ENCODE results near the gene APBB2.

The APBB2 gene

GRCh38 chr4:41214136-41214824 lies at the start of gene APBB2:
TSS of gene APBB2 (minus strand) at chr4:41214542. CDS start at chr4:41033254, 181,288 bp downstream.
- Histone ChIP-seq H3K4me1 (peaks cover 37% of the 10 kb centered on the region), H3K9me3 (no peaks in the 10 kb centered on the region), H3K9ac (peak within 1 kb of the TSS; percentile 79), H3K27ac (peak within 1 kb of the TSS; percentile 74), H4K20me1 (peaks cover 29% of the 10 kb centered on the region), H3K36me3 (no peaks in the 10 kb centered on the region), H3K4me2 (peak within 1 kb of the TSS; percentile 90), H3K27me3 (peaks cover 17% of the 10 kb centered on the region), H3K4me3 (peak within 1 kb of the TSS; percentile 92)
- no peak for TF ChIP-seq Cebpa-rat (IDR thresholded peaks at IDR 0.05)

GRCh38 chr4:41262198-41262597 lies 47.9 kb upstream of the APBB2 start:
- H3K9me3 ChIP-seq, result peaks cover 7% of the 10 kb centered on the region
- no peak for TF ChIP-seq Cebpa-rat (IDR thresholded peaks at IDR 0.05)
- H3K27ac ChIP-seq, result no peak overlapping the region
- H4K20me1 ChIP-seq, result no peaks in the 10 kb centered on the region
- H3K4me2 ChIP-seq, result no peak overlapping the region
- no peaks in the 10 kb centered on the region for H3K27me3 ChIP-seq
- no peak overlapping the region for H3K4me3 ChIP-seq
- no peak overlapping the region for H3K9ac ChIP-seq
- peaks cover 64% of the 10 kb centered on the region for H3K36me3 ChIP-seq
- H3K4me1 ChIP-seq, result peaks cover 10% of the 10 kb centered on the region; the same call in 1 of the 2 replicates

DNA sequence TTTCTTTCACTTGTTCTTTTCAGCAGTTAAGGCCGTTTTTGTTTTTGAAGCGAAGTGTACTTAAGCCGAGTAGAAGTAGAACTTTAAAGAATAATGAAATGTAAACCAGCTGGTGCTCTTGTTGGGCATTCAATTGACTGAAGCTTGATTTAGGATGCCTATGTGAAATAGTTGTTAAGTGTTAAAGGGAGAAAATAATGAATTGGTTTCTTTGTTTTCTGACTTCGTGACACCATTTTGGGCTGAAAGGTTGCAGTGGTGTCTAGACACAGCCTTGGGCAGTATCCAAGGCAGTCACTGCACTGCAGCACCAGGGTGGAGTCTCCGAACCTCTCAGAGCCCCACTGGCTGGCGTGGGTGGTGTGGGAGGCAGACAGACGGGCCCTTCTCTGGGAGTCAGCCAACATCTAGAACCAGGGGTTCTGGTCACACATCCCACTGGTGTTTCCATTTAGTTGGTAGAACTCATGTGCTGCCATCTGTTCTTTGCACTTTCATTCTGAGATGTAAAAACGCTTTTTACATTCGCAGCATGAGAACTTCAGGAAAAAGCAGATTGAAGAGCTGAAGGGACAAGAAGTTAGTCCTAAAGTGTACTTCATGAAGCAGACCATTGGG lies 45.9 kb upstream of the APBB2 start:
- no peak overlapping the region for H3K4me2 ChIP-seq

GRCh38 chr4:41258783-41259182 lies 44.4 kb upstream of the APBB2 start:
- Histone ChIP-seq H3K4me3 (no peak overlapping the region), H3K27me3 (no peaks in the 10 kb centered on the region), H3K9me3 (peaks cover 16% of the 10 kb centered on the region), H3K36me3 (peaks cover 36% of the 10 kb centered on the region), H3K4me1 (peaks cover 10% of the 10 kb centered on the region; the same call in 1 of the 2 replicates), H3K27ac (no peak overlapping the region), H4K20me1 (no peaks in the 10 kb centered on the region), H3K4me2 (peak overlapping the region; percentile 73), H3K9ac (no peak overlapping the region)
- no peak for TF ChIP-seq Cebpa-rat (IDR thresholded peaks at IDR 0.05)

More for the DNA sequence above, 45.9 kb upstream of the APBB2 start:
- Histone ChIP-seq H3K4me3 (no peak overlapping the region), H3K4me1 (peaks cover 10% of the 10 kb centered on the region; the same call in 1 of the 2 replicates), H3K9ac (no peak overlapping the region), H3K36me3 (peaks cover 50% of the 10 kb centered on the region), H3K9me3 (peaks cover 16% of the 10 kb centered on the region), H3K27ac (no peak overlapping the region), H4K20me1 (no peaks in the 10 kb centered on the region), H3K27me3 (no peaks in the 10 kb centered on the region)
- TF ChIP-seq Cebpa-rat (IDR thresholded peaks at IDR 0.05), result no peak

DNA sequence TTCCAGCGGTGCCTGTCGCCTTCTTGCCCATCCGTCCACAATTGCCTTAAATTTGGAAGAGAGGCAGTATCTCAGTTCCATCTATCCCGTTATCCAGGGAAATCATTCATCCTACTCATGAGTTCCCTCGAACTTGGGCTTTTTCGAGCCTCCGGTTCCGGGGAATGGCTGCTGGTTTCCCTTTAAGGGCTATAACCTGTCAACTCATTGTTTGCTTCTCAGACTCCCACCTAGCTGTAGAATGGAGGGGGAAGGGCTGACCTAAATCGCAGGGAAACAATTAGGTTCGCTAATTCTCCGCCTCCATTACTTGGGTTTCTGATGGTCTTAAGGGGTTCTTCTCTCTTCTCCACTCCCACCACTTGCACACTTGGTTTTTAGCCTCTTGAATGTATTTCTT lies 43.6 kb upstream of the APBB2 start:
- TF ChIP-seq Cebpa-rat (IDR thresholded peaks at IDR 0.05), result no peak
- Histone ChIP-seq H4K20me1 (no peaks in the 10 kb centered on the region), H3K4me2 (peak overlapping the region; percentile 73), H3K4me1 (peaks cover 10% of the 10 kb centered on the region; the same call in 1 of the 2 replicates), H3K4me3 (peak overlapping the region; percentile 74), H3K27me3 (no peaks in the 10 kb centered on the region), H3K36me3 (peaks cover 30% of the 10 kb centered on the region), H3K9ac (peak overlapping the region; percentile 80; the same call in 1 of the 2 replicates), H3K9me3 (peaks cover 16% of the 10 kb centered on the region), H3K27ac (peak overlapping the region; percentile 73; the same call in 1 of the 2 replicates)

GRCh38 chr4:41257257-41257901 lies 43.0 kb upstream of the APBB2 start:
- TF ChIP-seq Cebpa-rat (IDR thresholded peaks at IDR 0.05), result no peak
- peaks cover 25% of the 10 kb centered on the region for H3K36me3 ChIP-seq

DNA sequence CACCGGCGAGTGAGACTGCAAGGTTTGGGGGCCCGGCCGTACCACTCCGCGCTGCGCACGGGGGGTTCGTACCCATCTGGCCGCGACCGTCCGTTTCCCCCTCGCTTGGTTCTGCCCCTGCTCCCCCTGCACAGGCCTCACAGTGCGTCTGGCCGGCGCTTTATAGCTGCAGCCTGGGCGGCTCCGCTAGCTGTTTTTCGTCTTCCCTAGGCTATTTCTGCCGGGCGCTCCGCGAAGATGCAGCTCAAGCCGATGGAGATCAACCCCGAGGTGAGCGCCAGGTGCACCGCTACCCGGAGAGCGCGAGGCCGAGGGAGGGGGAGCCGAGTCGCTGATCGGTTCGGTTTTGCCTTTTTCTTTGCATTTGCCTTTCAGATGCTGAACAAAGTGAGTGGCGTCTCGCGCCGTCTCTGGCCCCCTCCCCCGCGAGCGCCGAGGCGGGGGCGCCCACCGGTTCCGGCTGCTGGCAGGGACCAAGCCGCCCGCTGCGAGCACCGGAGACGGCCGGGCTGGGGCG lies 42.5 kb upstream of the APBB2 start, which contains the start of gene UCHL1:
UCHL1 (plus strand) TSS at position 189 of the 517 bp plus-strand sequence; CDS start at position 238, 49 bp downstream.
- no peaks in the 10 kb centered on the region for H3K27me3 ChIP-seq
- peak within 1 kb of the TSS; percentile 74 for H3K4me3 ChIP-seq
- H3K4me1 ChIP-seq, result peaks cover 10% of the 10 kb centered on the region; the same call in 1 of the 2 replicates
- TF ChIP-seq Cebpa-rat (IDR thresholded peaks at IDR 0.05), result no peak
- H3K27ac ChIP-seq, result peak within 1 kb of the TSS; percentile 73
- peak within 1 kb of the TSS; percentile 80 for H3K9ac ChIP-seq
- peaks cover 20% of the 10 kb centered on the region for H3K36me3 ChIP-seq
- no peaks in the 10 kb centered on the region for H4K20me1 ChIP-seq
- H3K4me2 ChIP-seq, result peak within 1 kb of the TSS; percentile 73
- H3K9me3 ChIP-seq, result peaks cover 16% of the 10 kb centered on the region

More at GRCh38 chr4:41257257-41257901, 43.0 kb upstream of the APBB2 start:
- H3K4me2 ChIP-seq, result peak overlapping the region; percentile 73
- H3K9ac ChIP-seq, result peak overlapping the region; percentile 80
- no peaks in the 10 kb centered on the region for H3K27me3 ChIP-seq
- no peaks in the 10 kb centered on the region for H4K20me1 ChIP-seq
- H3K4me3 ChIP-seq, result peak overlapping the region; percentile 74
- H3K4me1 ChIP-seq, result peaks cover 10% of the 10 kb centered on the region; the same call in 1 of the 2 replicates
- peak overlapping the region; percentile 73 for H3K27ac ChIP-seq
- H3K9me3 ChIP-seq, result peaks cover 16% of the 10 kb centered on the region

- Histone ChIP-seq H3K27ac (no peak overlapping the region), H3K27me3 (no peaks in the 10 kb centered on the region), H4K20me1 (no peaks in the 10 kb centered on the region), H3K4me1 (peaks cover 10% of the 10 kb centered on the region; the same call in 1 of the 2 replicates), H3K36me3 (peaks cover 14% of the 10 kb centered on the region), H3K9me3 (peaks cover 16% of the 10 kb centered on the region), H3K4me3 (peak overlapping the region; percentile 74), H3K9ac (no peak overlapping the region; the same call in 1 of the 2 replicates), H3K4me2 (peak overlapping the region; percentile 73)
- TF ChIP-seq Cebpa-rat (IDR thresholded peaks at IDR 0.05), result no peak
Observed at GRCh38 chr4:41256131-41256739, 41.9 kb upstream of the APBB2 start.

DNA sequence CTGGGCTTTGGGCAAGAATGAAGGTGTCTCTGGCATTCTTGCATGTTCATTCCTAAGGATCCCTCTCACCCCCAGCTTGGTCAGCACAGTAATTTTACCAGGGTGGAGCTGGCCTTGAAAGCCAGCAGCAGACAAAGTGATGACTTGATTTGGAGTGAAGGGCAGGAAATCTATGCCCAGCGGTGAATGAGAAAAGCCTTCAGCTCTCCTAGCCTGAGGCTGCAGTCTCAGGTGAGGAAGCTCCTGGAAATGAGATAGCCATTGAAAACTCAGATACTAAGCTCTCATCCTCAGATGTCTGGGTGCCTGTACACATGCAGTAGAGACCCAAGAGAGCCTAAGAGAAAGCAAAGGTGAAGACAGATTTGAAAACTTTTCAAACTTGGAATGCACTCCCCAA lies 31.6 kb upstream of the APBB2 start:
- H3K36me3 ChIP-seq, result no peaks in the 10 kb centered on the region
- no peak overlapping the region for H3K4me3 ChIP-seq
- no peak overlapping the region for H3K9ac ChIP-seq
- no peak overlapping the region for H3K27ac ChIP-seq
- H3K9me3 ChIP-seq, result no peaks in the 10 kb centered on the region
- no peaks in the 10 kb centered on the region for H4K20me1 ChIP-seq
- no peak for TF ChIP-seq Cebpa-rat (IDR thresholded peaks at IDR 0.05)
- H3K4me1 ChIP-seq, result no peaks in the 10 kb centered on the region
- no peaks in the 10 kb centered on the region for H3K27me3 ChIP-seq
- no peak overlapping the region for H3K4me2 ChIP-seq
